HepG2 (cell line): Measurements from ENCODE around the gene CCNO. TPM values are rescaled to one million over a fixed set of nuclear protein-coding genes. Genes with fewer than 3 reads are reported as not detected.

Experiments used
- CC2D1A ChIP-seq: sonication (generic); formaldehyde crosslinking; IDR thresholded peaks from 2 replicates; pipeline ENCODE4 v1.8.1; 2023; ENCODE audit warnings: mild to moderate bottlenecking, missing genetic modification reagents
- GPBP1L1 ChIP-seq: sonication (generic); formaldehyde crosslinking; IDR thresholded peaks from 2 replicates; pipeline ENCODE4 v1.5.0; 2020; ENCODE audit warnings: mild to moderate bottlenecking, missing genetic modification reagents
- MED1 ChIP-seq: sonication (generic); formaldehyde crosslinking; IDR thresholded peaks from 2 replicates; pipeline ENCODE4 v1.4.0; 2020; ENCODE audit warnings: missing genetic modification reagents
- MYC ChIP-seq: sonication (generic); formaldehyde crosslinking; IDR thresholded peaks from 2 replicates; pipeline ENCODE4 v1.9.0; 2021; ENCODE audit warnings: missing genetic modification reagents, borderline replicate concordance
- NCOA5 ChIP-seq: sonication (generic); formaldehyde crosslinking; IDR thresholded peaks from 2 replicates; pipeline ENCODE4 v1.4.0; 2020; ENCODE audit warnings: missing genetic modification reagents
- NFRKB ChIP-seq: fragments of 450-650 bp; IDR thresholded peaks from 2 replicates; pipeline ENCODE4 v1.6.1; 2017
- RFXANK ChIP-seq: IDR thresholded peaks from 2 replicates; pipeline ENCODE4 v1.6.1; 2016
- RFXAP ChIP-seq: sonication (generic); formaldehyde crosslinking; IDR thresholded peaks from 2 replicates; pipeline ENCODE4 v1.4.0; 2020; ENCODE audit warnings: missing genetic modification reagents, borderline replicate concordance
- SAP130 ChIP-seq: IDR thresholded peaks from 2 replicates; pipeline ENCODE4 v1.6.1; 2016; ENCODE audit warnings: low read depth
- SCMH1 ChIP-seq: sonication (generic); formaldehyde crosslinking; IDR thresholded peaks from 2 replicates; pipeline ENCODE4 v1.9.0; 2021; ENCODE audit warnings: missing genetic modification reagents, mild to moderate bottlenecking, borderline replicate concordance
- SMAD3 ChIP-seq: sonication (generic); formaldehyde crosslinking; IDR thresholded peaks from 2 replicates; pipeline ENCODE4 v1.4.0; 2020; ENCODE audit warnings: missing genetic modification reagents
- SOX13 ChIP-seq, 3 experiments: fragments of 450-650 bp in 1 of 3; sonication (generic) in 1 of 3; formaldehyde crosslinking in 1 of 3; IDR thresholded peaks in 2 of 3; conservative IDR thresholded peaks in 1 of 3; 2 replicates each; pipeline versions ENCODE4 v1.5.0 to v1.6.1; 2016 to 2020; ENCODE audit warnings: antibody characterized with exemption in 1 of 3, mild to moderate bottlenecking in 1 of 3, missing compliant biosample characterization in 1 of 3, missing genetic modification reagents in 1 of 3, moderate library complexity in 1 of 3
- SP4 ChIP-seq: sonication (generic); formaldehyde crosslinking; IDR thresholded peaks from 2 replicates; pipeline ENCODE4 v1.8.1; 2023; ENCODE audit warnings: mild to moderate bottlenecking, missing genetic modification reagents
- SRSF4 ChIP-seq: fragments of 200-400 bp; formaldehyde crosslinking; IDR thresholded peaks from one replicate; pipeline ENCODE4 v1.6.1; 2018; ENCODE audit warnings: mild to moderate bottlenecking, low read depth, low read length, moderate library complexity; ENCODE audit not compliant: poor library complexity, severe bottlenecking
- TP53 ChIP-seq: sonication (generic); formaldehyde crosslinking; conservative IDR thresholded peaks from 2 replicates; pipeline ENCODE4 v1.4.0; 2020; ENCODE audit warnings: missing genetic modification reagents
- TSC22D2 ChIP-seq: sonication (generic); formaldehyde crosslinking; IDR thresholded peaks from 2 replicates; pipeline ENCODE4 v1.5.1; 2020; ENCODE audit warnings: missing genetic modification reagents, mild to moderate bottlenecking, borderline replicate concordance
- ZEB1 ChIP-seq: IDR thresholded peaks from 2 replicates; pipeline ENCODE4 v1.6.1; 2012; ENCODE audit warnings: mild to moderate bottlenecking, low read depth, inconsistent platforms; ENCODE audit not compliant: insufficient replicate concordance
- ZFP36L1 ChIP-seq: sonication (generic); formaldehyde crosslinking; IDR thresholded peaks from 2 replicates; pipeline ENCODE4 v1.8.0; 2022; ENCODE audit warnings: mild to moderate bottlenecking, missing genetic modification reagents, moderate library complexity
- ZFY ChIP-seq: sonication (generic); formaldehyde crosslinking; IDR thresholded peaks from 2 replicates; pipeline ENCODE4 v1.4.0; 2020; ENCODE audit warnings: missing genetic modification reagents
- ZMAT5 ChIP-seq: sonication (generic); formaldehyde crosslinking; IDR thresholded peaks from 2 replicates; pipeline ENCODE4 v1.5.0; 2020; ENCODE audit warnings: mild to moderate bottlenecking, low read depth, missing genetic modification reagents, borderline replicate concordance
- ZMYM3 ChIP-seq: sonication (generic); formaldehyde crosslinking; IDR thresholded peaks from 2 replicates; pipeline ENCODE4 v1.5.1; 2020; ENCODE audit warnings: mild to moderate bottlenecking, missing genetic modification reagents
- ZNF367 ChIP-seq: sonication (generic); formaldehyde crosslinking; IDR thresholded peaks from 2 replicates; pipeline ENCODE4 v1.4.0; 2020; ENCODE audit warnings: missing genetic modification reagents, borderline replicate concordance
- ZNF382 ChIP-seq: sonication (generic); formaldehyde crosslinking; IDR thresholded peaks from 2 replicates; pipeline ENCODE4 v1.5.0; 2020; ENCODE audit warnings: missing genetic modification reagents, mild to moderate bottlenecking, borderline replicate concordance
- ZNF510 ChIP-seq: sonication (generic); formaldehyde crosslinking; IDR thresholded peaks from 2 replicates; pipeline ENCODE4 v1.4.0; 2020; ENCODE audit warnings: low read depth, mild to moderate bottlenecking, missing genetic modification reagents
- ZNF703 ChIP-seq: sonication (generic); formaldehyde crosslinking; IDR thresholded peaks from 2 replicates; pipeline ENCODE4 v1.5.1; 2020; ENCODE audit warnings: missing genetic modification reagents, mild to moderate bottlenecking, moderate library complexity, borderline replicate concordance
- ZNF761 ChIP-seq: sonication (generic); formaldehyde crosslinking; conservative IDR thresholded peaks from 2 replicates; pipeline ENCODE4 v1.4.0; 2020; ENCODE audit warnings: mild to moderate bottlenecking, missing genetic modification reagents
- polyA plus RNA-seq, 8 experiments: library from polyadenylated mRNA; depleted of rRNA in 3 of 8; stranded (reverse) in 7 of 8; unstranded in 1 of 8; fragments of >200 nt; fragmentation: Illumina TruSeq in 4 of 8; extraction: Trizol in 4 of 8; gene quantifications; 2 replicates each; pipeline versions ENCODE4 v1.2.1 to v1.2.3, GENCODE V29; 2011 to 2016; ENCODE audit warnings: low read depth in 4 of 8, missing spikeins in 1 of 8, mixed read lengths in 1 of 8; ENCODE audit not compliant: insufficient read depth in 1 of 8
- total RNA-seq, 5 experiments: library from RNA; depleted of rRNA; stranded (reverse); fragments of >200 nt; fragmentation: Illumina TruSeq; extraction: Trizol; gene quantifications; 2 replicates each; pipeline ENCODE4 v1.2.3, GENCODE V29; 2016; ENCODE audit warnings: low read depth in 1 of 5

Gene CCNO
- total and polyA plus RNA-seq, 2 of the 13 experiments (the other 11 are each of a cell fraction or from before 2014, with no cell fraction given), result 0.07 TPM; not detected in 1

GRCh38 chr5:55226027-55226933 lies 7.1 kb downstream of the CCNO start (continued):
- TF ChIP-seq ZMAT5 (CRISPR knock-in tag), result no peak
- TF ChIP-seq ZNF382 (CRISPR knock-in tag), result no peak
- 0 out of 2 replicates have a peak, but pooled peaks have one; percentile 30 for TF ChIP-seq ZMYM3 (CRISPR knock-in tag)
- no peak for TF ChIP-seq NFRKB
- TF ChIP-seq SCMH1 (CRISPR knock-in tag), result no peak
- TF ChIP-seq CC2D1A (CRISPR knock-in tag), result no peak
- TF ChIP-seq GPBP1L1 (CRISPR knock-in tag), result no peak
- no peak for TF ChIP-seq ZFY (CRISPR knock-in tag)
- no peak for TF ChIP-seq TP53 (CRISPR knock-in tag)
- no peak for TF ChIP-seq SMAD3 (CRISPR knock-in tag)
- TF ChIP-seq TSC22D2 (CRISPR knock-in tag), result no peak
- no peak for TF ChIP-seq SOX13 (IDR thresholded peaks at IDR 0.05)
- no peak; a peak in 1 of 4 replicates for TF ChIP-seq SOX13 (CRISPR knock-in tag; conservative IDR thresholded peaks at IDR 0.05 in 1 of 2, IDR thresholded peaks at IDR 0.05 in 1 of 2)
- TF ChIP-seq NCOA5 (CRISPR knock-in tag), result no peak
- TF ChIP-seq MYC (CRISPR knock-in tag), result peak; percentile 53
- TF ChIP-seq ZFP36L1 (CRISPR knock-in tag), result no peak
- TF ChIP-seq SRSF4, result no peak
- TF ChIP-seq SAP130 (CRISPR knock-in tag), result no peak
- no peak for TF ChIP-seq SP4 (CRISPR knock-in tag)
- no peak for TF ChIP-seq ZEB1
- no peak for TF ChIP-seq ZNF703 (CRISPR knock-in tag)
- no peak for TF ChIP-seq MED1 (CRISPR knock-in tag)
- TF ChIP-seq ZNF510 (CRISPR knock-in tag), result no peak
- TF ChIP-seq ZNF761 (CRISPR knock-in tag), result no peak
- peak; percentile 39; the same call in 1 of the 2 replicates for TF ChIP-seq RFXAP (CRISPR knock-in tag)
- TF ChIP-seq ZNF367 (CRISPR knock-in tag), result no peak; the same call in 1 of the 2 replicates
- no peak for TF ChIP-seq RFXANK
